ENCODE results near the gene AP3S2. TPM values are rescaled to one million over a fixed set of nuclear protein-coding genes. Genes with fewer than 3 reads are reported as not detected.

The AP3S2 gene
- total RNA-seq, 1 donor from 2014 or later: 16.0 TPM

DNA sequence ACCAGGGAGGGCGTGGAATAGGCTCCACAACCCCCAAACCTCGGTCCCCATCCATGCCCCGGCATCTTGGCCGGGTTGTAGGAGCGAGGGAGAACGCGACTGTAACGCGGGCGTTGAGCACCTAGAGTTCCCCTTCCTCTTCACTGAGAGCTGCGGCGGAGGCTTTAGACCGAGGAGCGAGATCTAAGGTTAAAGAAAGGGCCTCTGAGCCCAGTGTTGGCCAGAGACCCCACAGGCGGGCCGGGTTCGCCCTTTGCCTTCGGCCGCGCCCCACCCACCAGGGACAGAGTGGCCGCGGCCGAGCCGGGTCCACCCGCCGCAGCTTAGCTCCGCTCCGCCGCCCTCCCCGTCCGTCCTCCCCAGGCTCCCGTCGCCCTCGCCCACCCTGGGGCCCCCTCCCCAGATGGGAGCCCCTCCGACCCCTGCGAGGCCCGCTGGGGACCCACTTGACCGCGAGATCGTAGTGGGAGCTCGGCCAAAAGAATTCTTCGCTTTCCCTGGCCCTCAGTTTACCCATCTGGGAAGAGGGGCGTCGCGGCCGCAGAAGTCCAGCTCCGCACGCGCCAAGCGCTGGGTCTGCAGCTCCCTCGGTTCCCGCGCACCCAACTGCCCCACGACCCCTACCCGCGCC lies 79.6 kb downstream of the AP3S2 start:
- peak overlapping the region; percentile 59 to 62 for H3K4me3 ChIP-seq
- H3K27ac ChIP-seq: peak overlapping the region in 1 of 2 donors; percentile 61
- H3K4me1 ChIP-seq: peaks cover 0 to 2% of the 10 kb centered on the region in 2 donors
- peaks cover 12% of the 10 kb centered on the region for H3K27me3 ChIP-seq
- no peaks in the 10 kb centered on the region for H3K9me3 ChIP-seq
- no peak for DNase-seq (ENCODE audit: low spot score in 2 of 2)
- TF ChIP-seq, protein P1, sequence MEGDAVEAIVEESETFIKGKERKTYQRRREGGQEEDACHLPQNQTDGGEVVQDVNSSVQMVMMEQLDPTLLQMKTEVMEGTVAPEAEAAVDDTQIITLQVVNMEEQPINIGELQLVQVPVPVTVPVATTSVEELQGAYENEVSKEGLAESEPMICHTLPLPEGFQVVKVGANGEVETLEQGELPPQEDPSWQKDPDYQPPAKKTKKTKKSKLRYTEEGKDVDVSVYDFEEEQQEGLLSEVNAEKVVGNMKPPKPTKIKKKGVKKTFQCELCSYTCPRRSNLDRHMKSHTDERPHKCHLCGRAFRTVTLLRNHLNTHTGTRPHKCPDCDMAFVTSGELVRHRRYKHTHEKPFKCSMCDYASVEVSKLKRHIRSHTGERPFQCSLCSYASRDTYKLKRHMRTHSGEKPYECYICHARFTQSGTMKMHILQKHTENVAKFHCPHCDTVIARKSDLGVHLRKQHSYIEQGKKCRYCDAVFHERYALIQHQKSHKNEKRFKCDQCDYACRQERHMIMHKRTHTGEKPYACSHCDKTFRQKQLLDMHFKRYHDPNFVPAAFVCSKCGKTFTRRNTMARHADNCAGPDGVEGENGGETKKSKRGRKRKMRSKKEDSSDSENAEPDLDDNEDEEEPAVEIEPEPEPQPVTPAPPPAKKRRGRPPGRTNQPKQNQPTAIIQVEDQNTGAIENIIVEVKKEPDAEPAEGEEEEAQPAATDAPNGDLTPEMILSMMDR (IDR thresholded peaks at IDR 0.05): no peak
- intact Hi-C loops (cut with DNase I): no loop called here
- no peaks in the 10 kb centered on the region for H3K36me3 ChIP-seq

- Histone ChIP-seq H3K27ac (peak overlapping the region in 1 of 2 donors; percentile 61), H3K9me3 (no peaks in the 10 kb centered on the region), H3K27me3 (peaks cover 12% of the 10 kb centered on the region), H3K4me1 (peaks cover 0 to 5% of the 10 kb centered on the region in 2 donors), H3K36me3 (no peaks in the 10 kb centered on the region), H3K4me3 (peak overlapping the region; percentile 59 to 62)
- intact Hi-C loops (cut with DNase I): no loop called here
- DNase-seq (ENCODE audit: low spot score in 2 of 2): no peak
- TF ChIP-seq, protein P1 (IDR thresholded peaks at IDR 0.05): no peak
These were observed 80.2 kb downstream of the AP3S2 start for GRCh38 chr15:89813381-89814111.

DNA sequence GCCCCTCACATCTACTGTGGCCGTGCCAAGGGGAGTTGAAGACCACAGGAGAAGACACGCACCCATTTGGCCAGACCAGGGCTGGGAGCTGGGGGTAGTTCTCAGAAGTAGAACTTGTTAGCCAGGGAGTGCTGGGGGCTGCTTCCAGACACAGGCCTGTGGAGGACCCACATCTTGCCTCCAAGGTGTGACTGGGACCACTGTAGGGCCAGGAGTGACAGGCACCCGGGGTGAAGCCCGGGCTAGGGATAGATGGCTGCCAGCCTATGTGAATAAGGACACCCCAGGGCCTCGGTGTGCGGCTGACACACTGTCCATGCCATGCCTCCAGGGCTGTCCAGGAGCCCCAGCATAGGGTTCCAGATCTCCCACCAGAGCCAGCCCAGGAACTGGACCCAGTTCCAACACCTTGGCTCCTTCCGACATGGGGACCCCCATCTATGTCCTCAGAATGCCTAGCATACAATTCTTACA lies 80.9 kb downstream of the AP3S2 start:
- Histone ChIP-seq H3K4me1 (peaks cover 0 to 5% of the 10 kb centered on the region in 2 donors), H3K27me3 (peaks cover 12% of the 10 kb centered on the region), H3K9me3 (no peaks in the 10 kb centered on the region), H3K36me3 (no peaks in the 10 kb centered on the region), H3K27ac (no peak overlapping the region), H3K4me3 (no peak overlapping the region)
- TF ChIP-seq, protein P1 (IDR thresholded peaks at IDR 0.05): no peak
- DNase-seq (ENCODE audit: low spot score in 2 of 2): no peak
- intact Hi-C loops (cut with DNase I): no loop called here

- Histone ChIP-seq H3K27ac (no peak overlapping the region), H3K9me3 (no peaks in the 10 kb centered on the region), H3K27me3 (peaks cover 12% of the 10 kb centered on the region), H3K36me3 (no peaks in the 10 kb centered on the region), H3K4me3 (no peak overlapping the region), H3K4me1 (peaks cover 0 to 5% of the 10 kb centered on the region in 2 donors)
- DNase-seq (ENCODE audit: low spot score in 2 of 2): peak; percentile 28 to 77
- intact Hi-C loops (cut with DNase I): no loop called here
- TF ChIP-seq, protein P1 (IDR thresholded peaks at IDR 0.05): no peak
These were observed 81.6 kb downstream of the AP3S2 start for GRCh38 chr15:89812011-89812846.

GRCh38 chr15:89810837-89811236 lies 83.0 kb downstream of the AP3S2 start:
- Histone ChIP-seq H3K4me3 (no peak overlapping the region), H3K27ac (no peak overlapping the region), H3K4me1 (peaks cover 0 to 5% of the 10 kb centered on the region in 2 donors), H3K9me3 (no peaks in the 10 kb centered on the region), H3K27me3 (peaks cover 12% of the 10 kb centered on the region), H3K36me3 (no peaks in the 10 kb centered on the region)
- TF ChIP-seq, protein P1 (IDR thresholded peaks at IDR 0.05): no peak
- DNase-seq (ENCODE audit: low spot score in 2 of 2): no peak
- intact Hi-C loops (cut with DNase I): no loop called here
